HG02642 (cell line): Measurements from ENCODE around the gene CD93.

Source experiments
- ATAC-seq: cut with Tn5 transposase; IDR thresholded peaks from one replicate; pipeline ENCODE4 v1.9.1; 2021; ENCODE audit warnings: mild to moderate bottlenecking; ENCODE audit not compliant: unreplicated experiment, poor library complexity

Gene CD93

GRCh38 chr20:23120936-23121750 lies 35.0 kb upstream of the CD93 start:
- no peak for ATAC-seq

- ATAC-seq = no peak
These were observed 34.1 kb upstream of the CD93 start for GRCh38 chr20:23120261-23120660.

GRCh38 chr20:23119456-23120216 lies 33.5 kb upstream of the CD93 start:
- ATAC-seq = no peak

- ATAC-seq = no peak
These were observed 32.6 kb upstream of the CD93 start for GRCh38 chr20:23118766-23119165.

- ATAC-seq = no peak
These were observed 32.0 kb upstream of the CD93 start for GRCh38 chr20:23118144-23118543.

GRCh38 chr20:23117738-23118137 lies 31.6 kb upstream of the CD93 start:
- no peak for ATAC-seq

GRCh38 chr20:23116311-23117089 lies 30.4 kb upstream of the CD93 start:
- ATAC-seq = no peak

- no peak for ATAC-seq
These were observed 29.7 kb upstream of the CD93 start for GRCh38 chr20:23115822-23116221.

GRCh38 chr20:23114448-23115082 lies 28.4 kb upstream of the CD93 start:
- no peak for ATAC-seq

GRCh38 chr20:23114018-23114417 lies 27.9 kb upstream of the CD93 start:
- no peak for ATAC-seq

GRCh38 chr20:23112595-23112994 lies 26.5 kb upstream of the CD93 start:
- ATAC-seq = no peak

GRCh38 chr20:23111944-23112342 lies 25.8 kb upstream of the CD93 start:
- no peak for ATAC-seq

GRCh38 chr20:23111307-23111943 lies 25.3 kb upstream of the CD93 start:
- no peak for ATAC-seq

- ATAC-seq = no peak
These were observed 22.7 kb upstream of the CD93 start for GRCh38 chr20:23108871-23109270.

GRCh38 chr20:23107466-23107865 lies 21.3 kb upstream of the CD93 start:
- no peak for ATAC-seq

GRCh38 chr20:23106271-23106851 lies 20.2 kb upstream of the CD93 start:
- no peak for ATAC-seq

- no peak for ATAC-seq
These were observed 19.1 kb upstream of the CD93 start for GRCh38 chr20:23105193-23105592.

GRCh38 chr20:23103284-23104018 lies 17.3 kb upstream of the CD93 start:
- no peak for ATAC-seq
